Amniotic epithelial cell (primary cell): ENCODE measurements around the gene GTPBP8.

Experiments used
- DNase-seq: peaks from one replicate; pipeline ENCODE4 v3.0.0-alpha.2; 2010; ENCODE audit warnings: low read depth

The GTPBP8 gene

DNA sequence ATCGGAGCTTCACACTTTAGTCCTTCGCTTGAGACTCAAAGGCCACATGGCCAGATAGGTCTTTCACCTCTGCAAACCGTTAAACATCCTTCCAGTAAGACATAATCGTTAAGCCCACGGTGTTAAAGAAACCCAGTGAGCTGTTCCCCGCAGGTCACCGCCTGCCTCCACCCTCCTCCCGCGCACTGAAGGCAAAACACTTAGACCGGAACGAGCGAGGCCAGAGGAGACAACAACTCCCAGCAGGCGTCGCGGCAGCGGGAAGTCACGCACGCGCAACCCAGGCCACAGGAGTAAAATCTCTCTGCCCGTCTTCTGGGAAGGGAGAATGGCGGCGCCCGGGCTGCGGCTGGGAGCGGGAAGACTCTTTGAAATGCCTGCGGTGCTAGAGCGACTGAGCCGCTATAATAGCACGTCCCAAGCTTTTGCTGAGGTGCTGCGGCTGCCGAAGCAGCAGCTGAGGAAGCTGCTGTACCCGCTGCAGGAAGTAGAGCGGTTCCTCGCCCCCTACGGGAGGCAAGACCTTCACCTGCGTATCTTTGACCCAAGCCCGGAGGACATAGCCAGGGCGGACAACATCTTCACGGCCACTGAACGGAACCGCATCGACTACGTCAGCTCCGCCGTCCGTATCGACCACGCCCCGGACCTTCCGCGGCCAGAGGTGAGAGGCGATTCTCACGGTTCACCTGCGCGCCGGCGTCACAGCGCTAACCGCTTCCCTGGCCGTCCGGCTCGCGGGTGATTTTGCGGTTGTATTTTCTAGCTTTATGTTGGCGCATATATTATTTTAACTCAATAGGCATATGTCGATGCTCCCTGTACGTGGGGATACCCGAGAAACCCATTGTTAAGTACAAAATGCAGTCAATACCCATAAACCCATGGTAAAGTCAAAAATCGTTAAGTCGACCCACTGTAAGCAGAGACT lies at the start of gene GTPBP8:
Gene GTPBP8, plus strand, starts transcription at position 313 of the 931 bp plus-strand sequence. Its CDS starts 16 bp downstream, at position 329.
- peak; percentile 89 for DNase-seq

DNA sequence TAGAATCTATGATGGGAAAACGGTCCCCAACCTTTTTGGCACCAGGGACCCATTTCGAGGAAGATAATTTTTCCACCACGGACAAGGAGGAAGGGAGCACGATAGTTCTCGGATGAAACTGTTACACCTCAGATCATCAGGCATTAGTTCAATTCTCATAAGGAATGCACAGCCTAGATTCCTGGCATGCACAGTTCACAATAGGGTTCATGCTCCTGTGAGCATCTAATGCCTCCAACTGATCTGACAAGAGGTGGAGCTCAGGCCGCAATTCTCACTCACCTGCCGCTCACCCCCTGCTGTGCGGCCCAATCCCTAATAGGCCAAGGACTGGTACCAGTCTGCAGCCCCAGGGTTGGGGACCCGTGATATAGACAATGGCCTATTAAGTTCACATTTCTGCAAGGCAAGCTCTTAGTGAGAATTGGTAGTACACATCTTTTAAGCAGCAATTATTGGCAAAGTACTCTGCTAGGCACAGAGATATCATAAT lies 42.4 kb upstream of the GTPBP8 start:
- no peak for DNase-seq

DNA sequence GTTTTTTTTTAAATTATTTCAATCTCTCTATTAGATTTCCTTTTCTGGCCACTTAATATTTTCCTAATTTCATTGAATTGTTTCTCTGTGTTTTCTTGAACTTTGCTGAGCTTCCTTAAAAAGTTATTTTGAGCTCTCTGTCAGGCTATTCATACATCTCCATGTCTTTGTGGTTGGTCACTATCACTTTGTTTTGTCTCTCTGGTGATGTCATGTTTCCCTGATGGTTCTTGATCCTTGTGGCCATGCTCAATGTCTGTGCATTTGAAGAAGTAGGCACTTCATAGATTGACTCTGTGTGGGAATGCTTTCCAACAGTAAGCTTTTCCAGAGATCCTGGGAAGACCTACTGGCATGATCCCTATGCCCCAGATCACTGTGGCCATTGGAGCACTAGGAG lies 34.4 kb upstream of the GTPBP8 start:
- DNase-seq = no peak

DNA sequence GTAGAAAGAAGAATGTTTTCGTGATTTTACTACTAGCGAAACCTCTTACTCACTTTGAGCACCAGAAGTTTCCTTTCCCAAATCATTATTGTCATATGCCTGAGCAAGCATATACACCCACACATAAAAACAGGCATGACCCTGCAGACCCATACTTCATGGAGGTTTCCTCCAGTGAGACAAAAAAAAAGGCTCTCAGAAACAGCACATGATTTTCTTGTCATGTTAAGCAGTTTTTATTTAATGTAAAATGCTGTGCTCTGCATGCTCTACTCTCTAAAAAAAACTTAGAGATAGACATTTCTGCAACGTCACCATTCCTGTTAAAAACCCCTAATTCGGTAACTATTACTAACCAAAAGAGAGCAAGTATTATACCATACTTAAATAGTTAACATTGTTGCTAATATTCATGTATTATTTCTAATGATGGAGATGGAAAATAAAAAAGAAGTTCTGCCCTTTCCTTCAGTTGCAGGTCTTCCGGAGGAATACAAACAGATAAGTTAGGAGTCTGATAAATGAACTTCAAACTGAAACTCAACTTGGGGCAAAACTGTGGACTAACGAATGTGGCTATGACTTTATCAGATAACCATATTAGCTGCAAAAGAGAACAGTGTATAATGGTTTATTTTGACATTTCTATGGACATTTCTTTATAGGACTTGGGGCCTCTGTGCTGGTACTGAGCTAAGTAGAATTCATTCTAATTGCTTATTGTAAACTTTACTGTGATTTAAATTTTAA lies 31.8 kb upstream of the GTPBP8 start:
- no peak for DNase-seq

DNA sequence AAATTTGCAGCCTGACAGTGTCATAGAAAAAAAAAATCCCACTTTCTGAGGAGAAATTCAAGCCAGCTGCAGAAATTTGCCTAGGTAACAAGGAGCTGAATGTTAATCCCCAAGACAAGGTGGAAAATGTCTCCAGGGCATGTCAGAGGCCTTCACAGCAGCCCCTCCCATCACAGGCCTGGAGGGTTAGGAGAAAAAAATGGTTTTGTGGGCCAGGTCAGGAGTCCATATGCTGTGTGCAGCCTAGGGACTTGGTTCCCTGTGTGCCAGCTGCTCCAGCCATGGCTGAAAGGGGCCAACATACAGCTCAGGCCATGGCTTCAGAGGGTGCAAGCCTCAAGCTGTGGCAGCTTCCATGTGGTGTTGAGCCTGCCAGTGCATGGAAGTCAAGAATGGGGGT lies 27.1 kb upstream of the GTPBP8 start:
- DNase-seq = no peak

DNA sequence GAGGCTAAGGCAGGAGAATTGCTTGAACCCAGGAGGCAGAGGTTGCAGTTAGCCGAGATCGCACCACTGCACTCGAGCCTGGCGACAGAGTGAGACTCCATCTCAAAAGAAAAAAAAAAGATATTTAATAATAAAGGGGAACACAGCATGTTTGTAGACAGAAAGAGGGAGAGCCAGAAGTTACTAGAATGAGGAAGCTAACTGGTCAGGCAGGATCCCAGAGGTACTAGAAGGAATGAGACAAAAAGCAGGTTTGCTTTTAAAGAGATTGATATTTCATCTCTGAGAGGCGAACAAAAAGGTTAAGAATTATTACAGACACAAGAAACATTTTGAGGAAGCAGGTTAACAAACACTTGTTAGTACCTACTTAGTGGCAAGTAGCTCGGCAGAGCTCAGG lies 25.1 kb upstream of the GTPBP8 start:
- DNase-seq = no peak

DNA sequence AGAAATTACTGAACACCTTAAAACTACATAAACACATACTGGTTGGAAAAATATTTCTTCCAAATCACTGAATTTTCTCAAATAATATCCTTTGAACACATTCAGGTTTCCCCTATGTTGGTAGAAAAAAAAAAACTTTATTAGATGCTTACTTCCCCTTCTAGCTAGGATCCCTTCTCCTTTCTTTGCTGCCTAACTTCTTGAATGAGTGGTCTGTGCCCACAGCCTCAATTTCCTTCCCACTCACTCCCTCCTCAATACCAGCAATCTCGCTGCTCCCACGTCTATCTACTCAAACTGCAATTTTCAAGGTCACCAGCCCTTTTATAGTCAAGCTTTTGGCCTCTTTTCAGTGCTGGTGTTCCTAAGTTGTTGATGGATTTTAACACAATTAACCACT lies 24.2 kb upstream of the GTPBP8 start:
- DNase-seq = no peak

DNA sequence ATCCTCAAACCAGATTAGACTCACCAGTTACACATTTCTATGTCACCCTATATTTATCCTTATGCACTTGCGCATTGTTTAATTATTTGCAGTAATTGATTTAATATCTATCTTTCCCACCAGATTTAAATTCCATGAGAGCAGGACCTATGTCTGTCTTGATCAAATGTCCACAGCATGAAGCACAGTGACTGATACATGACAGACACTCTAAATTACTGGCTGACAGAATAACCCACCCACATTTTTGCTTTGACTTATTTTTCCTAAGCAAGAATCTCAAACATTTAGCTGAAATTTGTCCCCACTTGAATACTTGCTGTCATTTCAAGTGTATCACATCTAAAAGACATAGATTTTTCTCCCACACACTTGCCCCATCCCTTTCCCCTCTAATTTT lies 23.4 kb upstream of the GTPBP8 start:
- DNase-seq = no peak

DNA sequence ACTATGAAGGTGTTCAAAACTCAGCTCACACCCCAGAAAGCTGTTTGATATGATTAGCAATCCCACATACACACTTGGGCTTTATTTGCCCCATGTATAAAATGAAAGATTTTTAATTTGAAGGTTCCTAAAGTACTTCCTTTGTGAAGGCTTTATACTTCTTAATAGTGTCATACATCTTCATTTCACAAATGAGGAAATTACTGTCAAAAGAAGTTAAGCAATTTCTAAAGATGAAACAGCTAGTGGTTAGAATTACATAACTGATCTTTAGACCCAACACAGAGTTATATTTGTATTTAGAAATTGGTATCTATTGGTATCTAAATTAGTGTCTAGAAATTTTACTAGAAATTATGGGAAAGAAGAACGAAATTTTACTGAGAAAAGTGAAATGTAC lies 23.0 kb upstream of the GTPBP8 start:
- no peak for DNase-seq

DNA sequence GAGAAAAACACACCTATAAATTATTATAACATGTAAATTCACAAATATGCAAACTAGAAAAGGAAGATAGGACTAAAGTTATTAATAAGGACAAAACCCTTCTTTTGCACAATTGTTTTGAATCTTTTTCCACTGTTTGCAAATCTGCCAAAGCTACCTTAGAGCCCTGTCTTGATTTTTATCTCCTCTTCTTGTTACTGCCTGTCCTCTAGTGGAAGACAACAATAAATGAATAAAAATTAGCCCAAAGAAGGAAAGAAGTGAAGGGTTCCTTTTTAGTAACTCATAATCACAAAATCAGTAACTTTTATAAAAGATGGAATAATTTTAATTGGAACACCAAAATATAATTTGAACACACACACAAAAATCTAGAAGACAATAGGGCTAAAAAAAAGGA lies 18.6 kb upstream of the GTPBP8 start:
- no peak for DNase-seq

DNA sequence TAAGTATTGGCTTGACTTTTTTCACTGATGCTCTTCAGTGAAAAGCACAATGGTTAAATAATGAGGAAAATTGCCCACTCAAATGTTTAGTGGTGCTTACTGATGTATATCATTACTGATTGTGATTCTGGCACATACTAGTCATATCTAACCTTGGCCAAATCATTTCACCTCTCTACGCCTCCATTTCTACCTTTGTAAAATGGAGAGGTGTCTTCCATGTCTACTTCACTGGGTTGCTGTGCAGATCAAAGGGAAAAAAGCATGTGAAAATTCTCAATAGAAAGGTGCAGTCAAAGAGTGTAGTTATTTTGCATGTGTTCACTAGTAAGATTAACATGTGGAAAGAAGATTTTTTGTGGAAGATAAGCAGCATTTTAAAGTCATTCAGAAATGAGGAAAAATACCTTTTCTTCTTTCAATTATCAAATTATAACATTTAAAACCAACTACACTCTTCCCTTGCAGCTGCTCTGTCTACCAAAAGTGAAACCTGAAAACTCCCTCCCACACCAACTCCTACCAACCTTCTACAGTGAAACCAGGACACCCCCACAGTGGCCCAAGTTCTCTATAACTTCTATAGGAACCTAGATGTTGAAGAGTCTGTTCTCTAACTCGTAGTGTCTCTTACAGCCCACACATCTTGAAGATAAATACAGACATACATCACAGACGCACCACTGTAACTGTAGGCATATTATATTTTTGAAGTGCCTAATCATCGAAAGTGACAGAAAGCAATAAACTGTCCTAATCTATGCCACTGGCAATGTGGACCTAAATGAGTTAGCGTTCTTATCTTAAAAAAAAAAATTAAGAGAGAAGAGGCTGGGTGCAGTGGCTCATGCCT lies 17.2 kb upstream of the GTPBP8 start:
- DNase-seq = no peak

DNA sequence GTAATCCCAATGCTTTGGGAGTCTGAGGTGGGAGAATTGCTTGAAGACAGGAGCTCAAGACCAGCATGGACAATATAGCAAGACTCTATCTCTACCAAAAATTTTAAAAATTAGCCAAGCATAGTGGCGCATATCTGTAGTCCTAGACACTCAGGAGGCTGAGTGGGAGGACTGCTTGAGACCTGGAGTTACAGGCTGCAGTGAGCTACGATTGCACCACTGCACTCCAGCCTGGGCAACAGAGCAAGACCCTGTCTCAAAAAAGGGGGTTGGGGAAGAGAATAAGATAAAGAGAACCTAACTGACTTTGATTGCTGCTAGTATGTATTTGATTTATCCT lies 16.6 kb upstream of the GTPBP8 start:
- DNase-seq = no peak

DNA sequence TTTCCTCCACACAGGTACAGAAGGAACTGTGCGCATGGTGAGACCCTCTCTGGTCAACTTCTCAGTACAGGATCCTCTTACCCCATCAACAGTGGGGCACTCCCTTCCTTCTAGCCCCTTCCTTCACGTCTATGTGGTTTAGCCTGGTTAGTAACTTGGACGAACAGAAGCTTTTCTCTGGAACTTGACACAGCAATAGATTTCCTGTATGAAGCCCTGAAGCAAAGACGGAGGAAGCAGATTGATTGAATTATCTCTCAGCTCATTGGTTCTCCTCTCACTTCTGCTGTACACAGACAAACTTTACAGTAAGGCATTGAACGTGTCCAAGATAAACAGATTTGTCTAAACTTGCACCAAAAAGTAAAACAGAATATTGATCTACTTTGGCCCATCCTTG lies 15.9 kb upstream of the GTPBP8 start, which contains the start of gene CD200R1:
Gene CD200R1, minus strand, starts transcription at position 210 of the 400 bp plus-strand sequence. CDS start 246 bp downstream, outside the sequence.
- no peak for DNase-seq

DNA sequence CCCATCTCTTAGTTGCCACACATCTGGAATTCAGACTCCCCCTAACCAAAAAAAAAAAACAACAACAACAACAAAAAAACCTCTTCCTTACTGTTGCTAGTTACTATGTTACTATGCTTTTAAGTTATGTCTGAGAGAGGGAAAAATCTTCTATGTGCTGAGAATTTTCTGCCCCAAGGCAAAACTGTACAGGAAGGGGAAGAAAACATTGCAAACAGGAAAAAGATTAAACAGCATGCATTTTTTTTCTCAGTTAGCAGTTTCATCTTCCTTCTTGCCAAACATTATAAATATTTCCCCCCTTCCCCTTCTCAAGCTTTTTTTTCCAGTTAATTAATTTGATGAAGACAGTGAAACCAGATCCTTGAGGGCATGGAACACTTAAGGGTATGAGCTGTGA lies 14.8 kb upstream of the GTPBP8 start:
- DNase-seq = no peak

DNA sequence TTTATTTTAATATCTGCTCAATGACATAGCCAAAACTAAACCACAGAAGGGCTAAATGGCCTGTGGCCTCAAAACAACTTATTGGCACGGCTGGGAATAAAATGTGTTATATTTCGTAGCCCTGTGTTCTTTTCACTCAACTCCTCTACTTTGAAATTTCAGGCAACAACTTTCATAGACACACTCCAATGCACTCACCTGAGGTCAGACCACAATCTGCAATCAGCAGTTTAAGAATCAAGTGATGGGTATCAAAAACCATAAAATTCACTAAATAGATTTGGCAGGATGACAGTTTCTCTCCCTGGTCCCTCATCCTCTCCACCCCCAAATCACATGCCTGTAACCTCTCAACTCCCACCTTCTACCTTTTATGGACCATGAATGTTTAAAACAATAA lies 13.8 kb upstream of the GTPBP8 start:
- no peak for DNase-seq

DNA sequence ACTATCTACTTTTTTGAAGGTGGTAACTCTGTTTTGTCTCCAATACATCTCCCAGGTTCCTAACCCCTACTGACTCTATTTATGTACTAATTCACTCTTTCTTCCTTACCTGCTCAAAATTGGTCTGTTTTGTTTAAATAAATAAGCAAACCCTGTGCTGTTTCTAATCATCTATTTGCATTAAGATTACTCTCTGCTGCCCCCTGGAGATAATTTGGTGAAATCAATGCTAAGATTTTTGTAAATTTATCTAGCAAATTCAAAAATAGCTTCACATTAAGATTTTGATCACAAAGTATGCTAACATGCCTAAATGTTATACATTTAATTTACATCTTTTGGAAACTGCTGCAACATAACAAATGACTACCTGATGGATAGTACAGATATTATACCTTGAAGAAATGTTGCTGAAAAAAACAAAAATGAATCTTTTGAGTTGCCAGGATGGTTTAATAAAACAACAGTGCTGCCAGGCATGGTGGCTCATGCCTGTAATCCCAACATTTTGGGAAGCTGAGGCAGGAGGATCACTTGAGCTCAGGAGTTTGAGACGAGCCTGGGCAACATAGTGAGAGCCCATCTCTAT lies 11.4 kb upstream of the GTPBP8 start:
- peak; percentile 24 for DNase-seq

DNA sequence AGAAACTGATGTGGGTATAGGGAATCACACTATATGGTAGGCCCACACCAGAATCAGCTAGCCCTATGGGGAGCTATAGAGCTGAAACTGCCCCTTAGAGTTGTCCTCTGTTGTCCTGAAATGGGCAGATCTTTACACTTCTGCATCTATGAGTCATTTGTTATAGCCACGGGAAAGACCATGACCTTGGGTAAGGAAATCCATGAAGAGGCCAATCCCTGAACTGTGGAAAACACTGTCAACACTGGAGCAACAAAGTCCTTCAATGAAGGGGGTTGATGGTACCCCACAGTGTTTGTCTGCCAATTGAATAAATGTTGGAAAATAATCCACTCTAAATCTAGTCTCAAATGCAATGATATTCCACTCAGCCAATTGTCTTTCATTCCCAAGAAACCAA lies 10.7 kb upstream of the GTPBP8 start:
- DNase-seq = no peak

DNA sequence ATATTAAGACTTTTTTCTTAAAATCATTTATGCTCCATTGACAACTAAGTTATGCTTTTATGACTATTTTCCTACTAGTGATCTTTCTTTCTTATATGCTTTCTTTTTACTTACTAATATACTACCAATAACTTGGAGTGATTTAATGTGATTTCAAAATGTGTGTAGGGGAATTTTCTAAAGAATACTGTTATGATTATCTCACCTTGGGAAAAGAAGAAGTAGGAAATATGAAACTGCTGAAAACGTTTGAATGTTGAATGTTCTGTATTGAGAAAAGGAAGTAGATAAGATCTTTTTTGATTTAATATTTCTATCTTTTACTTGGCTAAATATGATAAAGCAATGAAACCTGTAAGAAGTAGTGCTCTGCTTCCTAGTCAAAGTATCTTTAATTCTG lies 8.1 kb upstream of the GTPBP8 start:
- no peak for DNase-seq

DNA sequence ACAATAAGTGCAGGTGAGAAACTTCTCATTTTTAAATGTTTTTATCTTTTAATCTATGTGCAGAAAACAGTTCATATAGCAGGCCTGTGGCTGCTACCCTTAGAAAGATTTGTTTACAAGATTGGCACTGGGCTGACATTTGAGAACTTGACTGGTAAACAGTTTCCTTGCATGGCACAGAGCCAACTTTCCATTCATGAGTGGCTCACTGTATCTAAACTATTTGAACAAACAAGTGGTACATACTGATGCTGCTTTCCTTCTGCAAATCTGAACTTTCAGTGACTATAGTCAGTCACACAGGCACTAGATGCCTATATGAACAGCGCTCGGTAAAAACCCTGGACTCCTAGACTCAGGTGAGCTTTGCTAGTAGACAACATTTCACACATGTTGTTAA lies 6.3 kb upstream of the GTPBP8 start:
- peak; percentile 29 for DNase-seq

DNA sequence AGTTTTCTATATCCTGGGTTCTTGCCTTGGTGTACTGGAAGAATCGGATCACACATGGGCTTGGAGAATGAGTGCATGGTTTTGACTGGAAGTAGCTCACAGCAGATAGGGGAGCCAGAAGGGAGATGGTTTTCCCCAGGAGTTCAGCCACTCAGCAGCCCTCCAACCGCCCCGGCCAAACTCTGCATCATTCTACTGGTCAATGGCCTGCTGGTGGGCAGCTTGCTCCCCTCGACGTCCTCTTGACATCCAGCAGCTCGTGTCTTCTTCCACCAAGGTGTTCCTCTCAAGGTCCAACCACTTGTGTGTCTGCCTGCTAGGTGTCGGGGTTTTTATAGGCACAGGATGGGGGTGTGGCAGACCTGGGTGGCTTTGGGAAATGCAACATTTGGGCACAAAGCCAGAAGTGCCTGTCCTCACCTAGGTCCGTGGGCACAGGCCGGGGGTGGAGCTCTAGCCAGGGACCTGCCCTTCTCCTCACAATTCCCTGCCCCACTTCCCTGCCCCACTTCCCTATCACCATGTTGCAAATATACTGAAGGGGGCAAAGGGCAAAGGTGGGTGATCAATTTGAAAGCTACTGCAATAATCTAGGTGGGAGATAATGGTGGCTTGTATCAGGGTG lies 3.0 kb upstream of the GTPBP8 start:
- no peak for DNase-seq

DNA sequence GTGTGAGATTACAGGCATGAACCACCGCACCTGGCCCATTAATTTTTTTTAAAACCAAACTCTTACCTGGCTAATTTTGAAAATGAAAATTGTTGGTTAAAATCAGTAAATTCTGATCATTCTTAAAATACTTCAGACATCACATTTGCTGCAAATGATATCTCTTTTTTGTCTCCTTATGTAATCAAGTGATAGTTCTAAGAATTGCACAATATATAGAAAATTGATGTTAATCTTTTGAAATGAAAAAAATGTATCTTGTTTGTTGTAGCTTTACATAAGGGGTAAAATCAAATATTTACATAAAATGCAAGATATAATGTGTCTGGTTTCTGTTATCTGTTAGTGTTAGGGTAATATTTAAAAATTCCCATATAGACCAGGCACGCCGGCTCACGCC lies 5.0 kb downstream of the GTPBP8 start:
- DNase-seq = no peak
